NCI-H1105 (cell line): Measurements from ENCODE around the gene RIPK1.
A peak's percentile ranks its signal among the peaks of the same experiment; 100 is the strongest.
"Not testable (repeated sequence)": the region's sequence is repeated elsewhere in the genome, so short reads cannot be mapped to it uniquely, and the experiment has no call there.

Source experiments
- DNase-seq: peaks from one replicate; lab custom pipeline; 2025; lab: John Stamatoyannopoulos, UW

Gene RIPK1

DNA sequence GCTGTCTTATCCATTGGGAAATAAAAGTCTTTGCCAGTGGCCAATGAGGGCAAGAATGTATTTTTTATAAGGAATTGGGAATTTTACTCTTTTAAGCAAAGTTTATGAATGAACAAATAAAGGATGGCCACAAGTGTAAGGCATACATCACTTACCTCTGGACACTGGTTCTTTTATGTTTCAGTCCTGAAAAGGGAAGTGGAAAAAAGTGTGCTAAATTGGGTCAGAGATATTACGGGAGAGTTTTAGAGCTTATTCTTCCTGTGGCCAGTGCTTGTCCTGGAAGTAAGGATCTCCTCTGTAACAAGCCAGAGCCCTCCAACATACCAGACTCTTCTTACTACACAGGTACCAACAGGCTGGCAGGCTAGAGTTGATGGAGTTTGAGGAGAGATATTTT, 22.5 kb upstream of the RIPK1 start:
- DNase-seq, result no peak

DNA sequence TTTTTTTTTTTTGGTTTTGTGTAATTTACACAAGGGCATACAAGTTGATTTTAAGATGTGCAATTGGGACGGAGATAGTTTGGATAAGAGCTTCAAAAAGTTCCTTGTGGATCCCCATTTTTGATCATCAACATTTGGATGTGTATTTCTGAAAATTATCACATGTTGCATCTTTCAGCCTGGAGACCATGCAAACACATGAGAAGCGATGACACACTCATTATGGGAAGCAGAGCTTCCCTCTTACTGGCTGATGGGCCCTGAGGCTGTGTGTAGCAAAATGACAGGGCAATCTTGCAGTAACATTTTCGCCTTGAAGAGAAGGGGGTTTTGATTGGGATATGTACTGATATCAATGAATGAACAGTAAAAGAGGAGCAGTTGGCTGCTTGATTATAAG, 22.0 kb upstream of the RIPK1 start:
- DNase-seq, result no peak

DNA sequence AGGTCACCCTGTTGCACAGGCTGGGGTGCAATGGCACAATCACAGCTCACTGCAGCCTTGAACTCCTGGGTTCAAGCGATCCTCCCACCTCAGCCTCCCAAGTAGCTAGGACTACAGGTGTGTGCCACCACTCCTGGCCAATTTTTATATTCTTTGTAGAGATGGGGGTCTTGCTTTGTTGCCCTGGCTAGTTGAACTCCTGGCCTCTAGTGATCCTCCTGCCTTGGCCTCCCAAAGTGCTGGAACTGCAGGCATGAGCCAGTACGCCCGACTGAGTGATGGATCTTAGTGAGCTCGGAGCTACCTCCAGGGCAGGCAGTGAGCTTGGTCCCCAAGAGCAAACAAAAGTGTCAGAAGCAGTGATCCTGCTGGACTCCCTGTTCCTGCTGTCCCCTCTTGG, 20.3 kb upstream of the RIPK1 start:
- not testable (repeated sequence) for DNase-seq

DNA sequence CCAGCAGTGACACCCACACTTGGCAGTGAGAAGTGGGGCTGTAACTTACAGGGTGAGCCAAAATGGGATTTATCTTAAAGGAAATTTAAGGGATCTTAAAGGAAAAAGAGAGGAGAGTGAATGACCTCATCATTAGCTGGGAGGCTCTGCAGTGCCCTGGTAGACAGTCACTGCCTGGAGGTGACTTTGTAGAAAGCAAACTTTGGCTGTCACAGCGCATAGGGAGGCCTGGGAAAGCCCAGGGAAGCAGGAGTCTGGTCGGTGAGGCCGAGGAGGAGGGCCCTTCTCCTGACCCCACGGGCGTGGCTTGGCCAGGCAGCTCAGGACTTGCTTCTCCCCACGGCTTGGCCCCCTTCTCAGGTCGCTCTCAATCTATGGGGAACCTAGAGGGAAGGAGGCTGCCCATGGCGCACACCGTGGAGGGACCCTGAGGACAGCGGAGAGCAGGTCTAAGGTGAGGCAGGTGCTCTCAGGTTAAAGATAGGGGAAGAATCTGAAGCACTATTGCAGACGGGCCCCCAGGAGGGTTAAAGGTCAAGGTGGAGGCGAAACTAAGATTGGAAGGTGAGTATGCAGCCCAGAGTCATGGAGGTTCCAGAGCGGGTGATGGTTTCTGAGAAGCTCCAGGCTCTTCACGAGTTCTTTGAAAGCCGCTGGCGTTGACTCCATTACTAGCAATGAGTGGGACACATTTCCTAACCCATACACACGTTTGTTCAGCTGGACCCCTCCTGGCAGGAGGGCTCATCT, 15.6 kb upstream of the RIPK1 start:
- DNase-seq, result no peak

DNA sequence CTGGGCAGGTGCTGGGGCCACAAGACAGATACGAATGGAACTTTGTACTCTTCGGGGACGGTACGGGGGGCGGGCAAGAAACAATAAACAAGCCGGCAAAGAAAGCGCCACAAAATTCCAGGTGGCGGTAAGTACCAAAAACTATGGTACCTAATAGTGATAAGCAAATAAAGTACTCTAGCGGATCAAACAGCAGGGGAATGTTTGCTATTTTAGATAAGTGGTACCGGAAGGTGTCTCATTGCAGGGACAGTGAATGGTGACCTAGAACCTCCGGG, 15.1 kb upstream of the RIPK1 start:
- no peak for DNase-seq

DNA sequence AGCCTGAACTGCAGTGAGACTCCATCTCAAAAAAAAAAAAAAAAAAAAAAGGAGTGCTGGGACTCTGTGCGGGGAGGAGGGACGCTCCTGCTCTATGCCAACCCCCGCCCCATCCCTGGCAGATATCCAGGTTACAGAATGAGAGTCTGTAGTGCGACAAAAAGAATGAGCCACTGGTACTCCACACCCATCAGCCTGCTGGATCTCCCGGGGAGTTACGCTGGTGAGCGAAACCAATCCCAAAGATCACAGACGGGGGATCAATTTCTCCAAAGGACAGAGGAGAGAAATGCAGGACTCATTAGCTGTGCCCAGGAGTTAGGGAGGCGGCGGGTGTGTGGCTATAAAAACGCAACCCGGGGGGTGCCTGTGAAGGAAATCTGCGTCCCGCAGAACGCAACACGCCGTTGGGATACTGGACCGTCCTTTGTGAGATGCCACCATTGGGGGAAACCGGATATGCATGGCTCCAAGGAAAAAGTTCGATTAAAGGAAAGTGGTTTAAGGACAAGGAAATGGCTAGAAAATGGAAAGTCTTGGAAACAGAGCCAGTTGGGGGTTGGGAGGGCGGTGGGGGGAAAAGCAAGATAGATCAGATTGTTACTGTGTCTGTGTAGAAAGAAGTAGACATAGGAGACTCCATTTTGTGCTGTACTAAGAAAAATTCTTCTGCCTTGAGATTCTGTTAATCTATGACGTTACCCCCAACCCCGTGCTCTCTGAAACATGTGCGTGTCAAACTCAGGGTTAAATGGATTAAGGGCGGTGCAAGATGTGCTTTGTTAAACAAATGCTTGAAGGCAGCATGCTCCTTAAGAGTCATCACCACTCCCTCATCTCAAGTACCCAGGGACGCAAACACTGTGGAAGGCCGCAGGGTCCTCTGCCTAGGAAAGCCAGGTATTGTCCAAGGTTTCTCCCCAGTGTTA, 13.8 kb upstream of the RIPK1 start:
- DNase-seq, result peak; percentile 70

DNA sequence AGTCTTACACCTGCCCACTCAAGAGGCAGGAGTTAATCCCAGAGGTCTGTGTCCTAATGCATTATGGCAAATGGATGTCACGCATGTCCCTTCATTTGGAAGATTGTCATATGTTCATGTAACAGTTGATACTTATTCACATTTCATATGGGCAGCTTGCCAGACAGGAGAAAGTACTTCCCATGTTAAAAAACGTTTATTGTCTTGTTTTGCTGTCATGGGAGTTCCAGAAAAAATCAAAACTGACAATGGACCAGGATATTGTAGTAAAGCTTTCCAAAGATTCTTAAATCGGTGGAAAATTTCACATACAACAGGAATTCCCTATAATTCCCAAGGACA, 13.2 kb upstream of the RIPK1 start:
- not testable (repeated sequence) for DNase-seq

DNA sequence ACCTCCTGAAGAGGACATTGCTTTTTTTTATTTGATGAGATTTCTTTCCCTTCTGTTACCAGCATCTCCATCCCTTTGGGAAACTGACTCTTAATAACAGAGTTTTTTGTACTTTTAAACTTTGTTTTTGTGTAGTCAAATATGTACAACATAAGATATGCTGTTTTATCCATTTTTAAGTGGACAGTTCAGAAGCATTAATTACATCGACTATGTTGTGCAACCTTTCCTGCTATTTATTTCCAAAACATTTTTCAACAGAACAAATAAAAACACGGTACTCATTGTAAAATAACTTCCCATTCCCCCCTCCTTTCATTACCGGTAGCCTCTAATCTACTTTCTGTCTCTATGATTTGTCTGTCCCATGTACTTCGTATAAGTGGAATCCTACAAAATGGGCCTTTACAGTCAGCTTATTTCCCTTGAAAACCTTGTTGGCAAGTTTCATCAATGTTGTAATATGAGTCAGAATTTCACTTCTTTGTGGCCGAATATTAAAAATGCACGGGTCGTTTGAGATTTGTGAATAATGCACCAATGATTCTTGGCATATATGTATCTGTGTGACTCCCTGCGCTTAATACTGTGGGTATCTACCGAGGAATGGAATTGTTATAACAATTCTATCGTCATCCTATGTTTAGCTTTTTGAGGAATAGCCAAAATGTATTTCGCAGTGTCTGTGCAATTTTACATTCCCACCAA, 11.1 kb upstream of the RIPK1 start:
- DNase-seq, result no peak

DNA sequence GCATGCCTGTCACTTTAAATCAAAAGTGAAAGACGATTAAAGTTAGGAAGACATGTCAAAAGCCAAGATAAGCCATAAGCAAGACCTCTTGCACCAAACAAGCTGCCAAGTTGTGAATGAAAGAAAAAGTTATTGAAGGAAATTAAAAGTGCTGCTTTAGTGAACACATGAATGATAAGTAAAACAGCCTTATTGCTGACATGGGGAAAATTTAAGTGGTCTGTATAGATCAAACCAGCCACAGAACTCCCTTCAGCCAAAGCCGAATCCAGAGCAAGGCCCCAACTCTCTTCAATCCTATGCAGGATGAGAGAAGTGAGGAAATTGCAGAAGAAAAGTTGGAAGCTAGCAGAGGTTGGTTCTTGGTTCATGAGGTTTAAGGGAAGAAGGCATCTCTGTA, 9.3 kb upstream of the RIPK1 start:
- DNase-seq, result no peak

DNA sequence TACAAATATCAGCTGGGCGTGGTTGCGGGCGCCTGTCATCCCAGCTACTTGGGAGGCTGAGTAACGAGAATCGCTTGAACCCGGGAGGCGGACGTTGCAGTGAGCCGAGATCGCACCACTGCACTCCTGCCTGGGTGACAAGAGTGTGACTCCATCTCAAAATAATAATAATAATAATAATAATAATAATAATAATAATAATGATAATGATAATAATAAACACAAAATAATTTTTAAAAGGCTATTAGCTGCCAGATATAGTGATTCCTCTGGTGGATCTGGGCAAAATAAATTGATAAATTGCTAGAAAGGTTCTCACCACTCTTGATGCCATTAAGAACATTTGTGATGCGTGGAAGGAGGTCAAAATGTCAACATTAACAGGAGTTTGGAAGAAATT, 8.2 kb upstream of the RIPK1 start:
- DNase-seq, result not testable (repeated sequence)

DNA sequence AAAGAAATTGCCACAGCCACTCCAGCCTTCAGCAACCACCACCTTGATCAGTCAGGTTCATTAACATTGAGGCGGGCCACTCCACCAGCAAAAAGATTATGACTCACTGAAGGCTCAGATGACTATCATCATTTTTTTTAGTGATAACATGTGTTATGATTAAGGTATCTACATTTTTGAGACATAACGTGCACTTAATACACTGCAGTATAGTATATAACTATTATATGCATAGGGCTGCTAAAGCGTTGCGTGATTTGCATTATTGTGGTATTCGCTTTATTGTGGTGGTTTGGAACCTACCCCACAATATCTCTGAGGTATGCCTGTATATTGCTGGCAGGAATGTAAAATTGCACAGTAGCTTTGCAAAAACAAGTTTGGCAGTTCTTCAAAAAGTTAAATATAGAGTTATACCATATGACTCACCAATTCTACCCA, 6.8 kb upstream of the RIPK1 start:
- no peak for DNase-seq

DNA sequence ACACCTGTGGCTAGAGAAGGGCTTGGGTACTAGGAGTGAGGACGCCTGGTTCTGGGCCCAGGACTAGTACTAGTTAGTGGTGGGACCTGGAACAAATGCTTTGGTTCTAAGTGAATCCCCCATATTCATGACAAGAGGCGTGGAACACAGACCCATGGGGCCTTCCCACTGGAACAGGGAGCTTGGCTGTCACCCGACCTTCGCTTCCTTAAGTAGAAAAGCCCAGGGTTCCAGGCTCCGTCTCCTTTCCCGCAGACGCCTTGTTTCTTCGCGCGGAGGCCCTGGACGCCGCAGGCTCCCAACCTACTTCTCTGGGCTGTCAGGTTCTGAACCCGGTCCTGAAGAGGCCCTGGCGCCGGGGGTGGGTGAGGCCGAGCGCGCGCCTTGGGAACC, 5.0 kb upstream of the RIPK1 start:
- not testable (repeated sequence) for DNase-seq

DNA sequence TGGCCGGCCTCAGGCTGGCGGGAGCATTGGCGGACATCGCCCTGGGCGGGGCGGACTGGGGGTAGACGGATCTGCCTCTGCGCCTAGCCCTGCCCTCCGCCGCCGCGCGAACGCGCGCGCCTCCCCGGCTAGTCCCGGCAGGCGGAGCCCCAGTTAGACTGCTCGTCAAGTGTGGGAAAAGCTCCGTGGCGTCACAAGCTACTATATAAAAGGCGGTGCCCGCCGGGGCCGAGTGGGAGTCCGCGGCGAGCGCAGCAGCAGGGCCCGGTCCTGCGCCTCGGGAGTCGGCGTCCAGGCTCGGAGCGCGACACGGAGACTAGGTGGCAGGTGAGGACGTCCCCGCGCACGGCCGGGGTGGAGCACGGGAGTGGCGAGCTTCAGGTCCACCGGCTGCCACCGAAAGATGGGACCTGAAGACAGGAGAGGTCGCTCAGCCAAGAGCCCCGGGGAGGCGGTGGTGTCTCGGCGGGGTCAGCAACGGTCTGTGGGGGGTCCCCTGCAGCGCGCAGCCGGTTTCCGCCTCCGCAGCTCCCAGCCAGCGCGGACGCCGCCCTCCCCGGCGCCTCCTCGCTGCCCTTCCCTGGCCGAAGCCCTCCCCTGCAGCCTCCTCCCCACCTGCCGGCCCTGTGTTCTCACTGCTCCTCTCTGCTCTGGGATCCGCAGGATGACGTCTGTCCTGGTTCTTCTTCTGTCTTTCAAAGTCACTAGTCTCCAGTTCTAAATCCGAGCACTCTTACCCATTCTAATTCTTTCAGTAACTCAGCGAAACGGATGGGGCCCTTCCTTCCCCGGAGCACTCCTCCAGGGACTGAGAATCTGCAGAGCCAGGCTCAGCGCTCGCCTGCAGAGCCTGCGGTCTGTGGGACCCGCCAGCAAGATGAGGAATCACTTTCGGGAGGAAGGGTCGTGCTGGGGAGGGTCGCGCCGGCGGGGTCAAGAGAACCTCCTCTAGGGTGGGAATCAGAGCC, 4.3 kb upstream of the RIPK1 start:
- peak; percentile 72 for DNase-seq

DNA sequence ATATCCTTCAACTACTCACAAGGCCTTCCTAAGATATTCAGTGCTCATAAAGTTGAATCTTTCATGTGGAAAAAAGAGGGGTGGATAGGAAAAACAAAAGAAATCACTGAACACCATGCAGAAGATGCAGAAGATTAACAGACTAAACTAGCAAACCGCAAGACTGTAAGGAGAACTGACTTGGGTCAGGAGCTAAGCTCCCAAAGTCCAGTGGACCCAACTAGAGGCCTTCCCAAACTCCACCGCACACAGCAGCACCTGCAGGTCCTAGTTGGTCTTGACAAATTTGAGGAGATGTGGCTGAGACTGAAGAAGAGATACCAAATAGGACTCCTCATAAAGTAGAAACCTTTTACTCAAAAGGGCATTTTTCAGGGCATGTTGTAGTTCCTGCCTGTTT, 3.3 kb downstream of the RIPK1 start:
- no peak for DNase-seq

DNA sequence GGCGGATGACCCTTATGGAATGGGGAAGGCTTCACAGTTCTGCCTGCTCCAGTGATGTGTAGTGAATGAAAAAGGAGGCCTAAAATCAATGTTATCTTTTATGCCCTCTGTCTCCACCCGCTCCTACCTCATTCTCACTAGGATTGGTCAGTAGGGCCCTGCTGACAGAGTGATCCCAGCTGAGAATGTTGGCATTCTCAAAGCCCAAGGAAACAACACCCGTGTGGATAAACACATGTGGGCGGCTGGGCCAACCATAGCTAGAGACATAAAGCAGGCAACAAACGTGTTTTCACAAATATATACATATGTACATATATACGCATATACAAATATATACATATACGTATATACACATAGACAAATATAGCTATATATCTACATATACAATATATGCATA, 4.5 kb downstream of the RIPK1 start:
- no peak for DNase-seq

DNA sequence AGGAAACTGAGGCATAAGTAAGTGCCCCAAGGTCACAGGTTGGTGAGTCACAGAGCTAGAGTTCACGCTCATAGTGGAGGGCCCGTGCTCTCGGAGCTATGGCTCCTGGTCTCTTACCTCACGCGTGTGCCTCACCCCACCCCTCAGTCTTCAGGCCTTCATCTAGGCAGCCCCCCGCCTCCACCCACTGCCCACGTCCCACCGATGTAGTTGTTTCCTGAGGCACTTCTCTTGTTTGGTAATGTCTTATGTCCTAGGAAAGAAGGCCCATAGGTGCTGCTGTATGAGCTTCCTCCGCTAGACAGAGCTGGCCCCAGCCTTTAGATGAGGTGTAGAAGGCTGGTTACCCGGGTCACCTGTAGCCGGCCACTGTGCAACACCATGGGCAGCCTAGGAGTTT, 5.1 kb downstream of the RIPK1 start:
- DNase-seq, result no peak

DNA sequence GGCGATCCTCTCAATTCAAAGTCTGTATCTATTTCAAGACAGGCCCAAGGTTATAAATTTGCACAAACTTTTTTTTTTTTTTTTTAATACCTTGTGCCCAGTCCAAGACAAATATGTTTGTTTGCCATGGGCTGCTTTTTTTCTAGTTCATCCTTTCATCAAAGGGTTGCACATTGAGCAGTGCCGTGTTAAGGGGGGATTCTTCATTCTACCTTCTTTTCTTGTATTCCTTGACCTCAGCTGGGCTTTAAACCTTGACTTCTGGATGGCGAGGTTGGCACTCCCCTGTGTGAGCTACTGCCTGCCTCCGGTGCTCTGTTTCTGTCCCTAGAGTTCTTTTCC, 7.4 kb downstream of the RIPK1 start:
- DNase-seq, result no peak

DNA sequence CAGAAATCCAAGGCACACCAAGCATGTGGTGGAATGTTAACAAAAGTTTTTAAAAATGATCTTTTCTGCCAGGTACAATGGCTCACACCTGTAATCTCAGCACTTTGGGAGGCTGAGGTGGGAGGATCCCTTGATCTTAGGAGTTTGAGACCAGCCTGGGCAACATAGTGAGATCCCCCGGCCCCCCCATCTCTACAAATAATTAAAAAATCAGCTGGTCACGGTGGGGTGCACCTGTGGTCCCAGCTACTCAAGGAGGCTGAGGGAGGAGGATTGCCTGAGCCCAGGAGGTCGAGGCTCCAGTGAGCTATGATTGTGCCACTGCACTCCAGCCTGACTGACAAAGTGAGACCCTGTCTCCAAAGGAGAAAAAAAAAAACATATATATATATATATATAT, 8.0 kb downstream of the RIPK1 start:
- no peak for DNase-seq

DNA sequence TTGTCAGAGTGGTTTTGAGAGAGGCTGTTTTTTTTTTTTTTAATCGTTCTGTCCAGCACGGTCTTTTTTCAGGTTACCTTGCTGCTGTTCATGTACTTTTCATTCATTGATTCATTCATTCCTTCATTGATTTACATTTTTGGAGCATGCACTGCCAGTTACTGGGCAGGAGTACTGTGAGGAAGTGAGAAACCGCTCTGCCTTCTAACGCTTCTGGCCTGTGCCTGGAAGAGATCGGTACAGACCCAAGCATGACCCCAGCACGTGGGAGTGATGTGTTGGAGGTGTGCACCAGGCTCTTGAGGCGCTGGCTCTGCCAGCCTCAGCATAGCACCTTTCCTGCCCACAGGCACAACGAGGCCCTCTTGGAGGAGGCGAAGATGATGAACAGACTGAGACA, 9.1 kb downstream of the RIPK1 start:
- no peak for DNase-seq

DNA sequence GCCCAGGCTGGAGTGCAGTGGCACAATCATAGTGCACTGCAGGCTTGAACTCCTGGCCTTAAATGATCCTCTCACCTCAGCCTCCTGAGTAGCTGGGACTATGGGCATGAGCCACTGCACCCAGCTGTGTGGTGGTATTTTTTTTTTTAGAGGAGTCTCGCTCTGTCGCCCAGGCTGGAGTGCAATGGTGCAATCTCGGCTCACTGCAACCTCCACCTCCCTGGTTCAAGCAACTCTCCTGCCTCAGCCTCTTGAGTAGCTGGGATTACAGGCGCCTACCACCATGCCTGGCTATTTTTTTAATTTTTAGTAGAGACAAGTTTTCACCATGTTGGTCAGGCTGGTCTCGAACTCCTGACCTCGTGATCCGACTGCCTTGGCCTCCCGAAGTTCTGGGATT, 10.7 kb downstream of the RIPK1 start:
- not testable (repeated sequence) for DNase-seq

DNA sequence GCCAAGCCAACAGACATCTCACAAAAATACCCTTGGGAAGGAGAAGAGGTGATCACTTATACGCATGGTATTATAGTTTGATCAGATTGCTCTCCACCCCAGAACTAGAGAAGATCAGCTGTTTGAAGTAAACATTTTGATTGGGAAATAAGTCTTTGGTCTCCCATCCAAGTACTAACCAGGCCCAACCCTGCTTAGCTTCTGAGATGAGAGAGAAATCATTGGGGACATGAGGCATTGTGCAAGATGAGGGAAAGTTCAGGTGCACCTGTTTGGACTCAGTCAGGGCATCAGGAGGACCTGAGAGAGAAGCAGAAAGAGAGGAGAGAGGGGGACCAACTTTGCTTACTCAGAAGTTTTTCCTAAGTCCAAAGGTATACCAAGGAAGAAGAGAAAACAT, 11.4 kb downstream of the RIPK1 start:
- no peak for DNase-seq

DNA sequence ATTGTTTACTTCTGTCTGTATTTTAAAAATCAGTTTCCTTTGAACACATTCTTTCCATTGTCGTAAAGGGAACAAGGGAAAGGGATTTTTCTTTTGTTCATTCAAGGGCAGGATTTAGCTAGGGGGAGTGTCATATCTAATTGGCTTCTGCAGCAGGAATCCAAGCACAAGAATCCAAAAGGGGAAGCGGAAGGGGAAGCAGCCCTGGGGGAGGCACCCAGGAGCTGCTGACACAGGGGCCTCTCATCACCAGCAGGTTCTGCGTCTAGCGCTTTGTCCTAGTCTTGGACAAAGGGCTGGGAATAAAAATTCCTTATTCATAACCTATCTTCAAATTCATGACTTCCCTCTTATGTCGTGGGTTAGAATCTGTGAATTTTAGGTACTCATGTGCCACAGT, 13.7 kb downstream of the RIPK1 start:
- DNase-seq, result no peak
